ENCODE results near the gene TEDC2.
"Not testable (repeated sequence)": the region's sequence is repeated elsewhere in the genome, so short reads cannot be mapped to it uniquely, and the experiment has no call there.

TEDC2 gene

DNA sequence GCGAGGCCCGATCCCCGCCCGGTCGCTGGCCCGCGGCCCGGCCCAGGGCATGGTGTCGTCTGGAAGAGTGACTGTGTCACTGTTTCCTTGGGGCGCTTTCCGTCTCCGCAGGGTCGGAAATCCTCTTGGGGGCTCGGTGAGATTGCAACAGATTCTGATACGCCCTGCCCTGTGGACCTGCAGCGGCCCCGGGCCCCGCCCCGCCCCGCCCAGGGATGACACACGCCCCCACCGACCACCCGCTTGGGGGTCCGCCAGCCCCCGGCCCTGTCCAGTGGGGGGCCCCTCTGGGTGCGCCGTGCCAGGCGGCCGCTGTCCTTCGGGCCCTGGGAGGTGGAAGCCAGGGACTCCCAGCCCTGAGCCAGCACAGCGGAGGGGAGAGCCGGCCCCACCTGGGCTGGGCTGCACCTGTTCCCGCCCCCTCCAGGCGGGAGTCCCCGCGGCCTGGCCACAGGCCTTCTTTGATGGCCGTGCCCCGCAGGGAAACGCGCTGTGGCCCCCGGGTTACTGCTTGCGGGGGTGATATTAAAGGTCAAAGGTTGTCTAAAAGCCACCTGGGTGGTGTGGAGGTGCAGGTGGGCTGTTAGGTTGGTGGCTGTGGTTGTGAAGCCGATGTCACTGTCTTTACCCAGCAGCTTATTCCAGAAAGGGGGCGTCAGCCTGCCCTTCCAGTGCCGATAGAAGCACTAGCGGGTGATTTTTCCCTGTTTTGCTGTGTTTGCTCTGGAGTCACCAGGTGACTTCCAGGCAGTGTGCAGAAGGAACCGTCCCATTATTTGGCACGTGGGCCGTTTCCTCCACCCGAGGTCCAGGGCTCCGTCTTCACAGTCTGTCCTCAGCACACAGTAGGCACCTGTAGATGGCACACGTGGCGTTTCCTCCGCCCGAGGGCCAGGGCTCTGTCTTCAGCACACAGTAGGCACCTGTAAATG, 15.8 kb downstream of the TEDC2 start:
- DNase-seq: peak in 3 of 56 donors; percentile 46 to 72 (median 51)

DNA sequence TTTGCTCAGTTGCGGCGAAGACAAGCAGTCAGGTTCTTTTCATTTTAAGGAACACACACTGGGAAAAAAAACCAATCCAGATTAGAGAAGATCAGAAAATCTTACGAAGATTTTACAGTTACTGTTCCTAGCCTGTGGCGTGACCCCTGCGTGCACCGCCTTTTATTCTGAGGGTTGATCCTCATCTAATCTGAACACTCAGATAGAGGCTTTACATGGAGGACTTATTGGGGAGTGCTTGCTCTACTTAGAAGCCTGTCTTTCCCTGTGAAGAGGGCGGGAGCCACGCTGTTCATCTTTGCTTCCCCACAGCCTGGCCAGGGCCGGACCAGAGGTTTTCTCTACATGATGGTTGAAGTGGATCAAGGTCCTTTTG, 16.4 kb downstream of the TEDC2 start:
- DNase-seq: no peak

DNA sequence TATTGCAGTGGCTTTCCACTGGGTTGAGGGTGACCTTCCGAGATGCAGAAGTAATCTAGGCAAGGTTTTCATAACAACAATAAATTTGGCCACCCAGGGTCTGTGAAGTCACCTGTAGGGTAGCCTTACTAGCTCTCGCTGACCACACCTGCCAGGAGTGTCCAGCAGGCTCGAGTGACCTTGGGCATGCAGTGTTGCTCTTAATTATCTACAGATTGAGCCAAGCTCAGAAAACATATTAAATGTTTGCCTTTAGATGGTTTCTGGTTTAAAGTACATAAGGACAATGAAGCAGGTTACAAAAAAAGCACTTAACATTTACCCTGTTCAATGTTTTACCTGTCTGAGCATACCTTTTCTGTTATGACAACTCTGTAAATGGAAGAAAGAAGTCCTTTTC, 16.8 kb downstream of the TEDC2 start:
- no peak for DNase-seq

DNA sequence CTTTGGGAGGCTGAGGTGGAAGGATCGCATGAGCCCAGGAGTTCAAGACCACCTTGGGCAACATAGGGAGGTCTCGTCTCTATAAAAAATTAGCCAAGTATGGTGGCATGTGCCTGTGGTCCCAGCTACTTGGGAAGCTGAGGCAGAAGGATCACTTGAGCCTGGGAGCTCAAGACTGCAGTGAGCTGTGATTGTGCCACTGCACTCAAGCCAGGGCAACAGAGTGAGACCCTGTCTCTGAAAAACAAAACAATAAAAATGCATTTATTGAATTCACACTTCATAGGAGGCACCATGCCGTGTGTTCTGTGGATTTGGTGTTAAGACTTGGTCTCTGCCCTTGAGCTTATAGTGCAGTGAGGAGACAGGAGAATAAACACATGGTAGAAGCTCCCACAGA, 17.4 kb downstream of the TEDC2 start:
- DNase-seq: no peak

DNA sequence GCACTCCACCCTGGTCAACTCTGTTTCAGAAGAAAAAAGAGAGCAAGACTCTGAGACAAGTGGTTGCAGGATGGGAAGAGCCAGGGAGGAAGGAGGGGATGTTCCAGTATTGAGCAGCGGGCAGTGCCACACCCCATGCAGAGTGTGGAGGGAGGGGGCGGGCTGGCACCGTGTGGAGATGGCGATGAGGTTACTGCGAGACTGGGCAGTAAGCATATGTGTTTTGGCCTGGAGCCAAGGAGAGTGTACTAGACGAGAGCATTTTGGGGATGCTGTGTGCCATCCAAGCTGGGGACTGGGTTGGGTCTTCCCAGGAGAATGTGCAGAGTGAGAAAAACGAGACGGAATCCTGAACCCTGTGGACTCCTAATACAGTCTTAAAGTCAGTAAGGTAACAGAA, 18.4 kb downstream of the TEDC2 start:
- DNase-seq: no peak

DNA sequence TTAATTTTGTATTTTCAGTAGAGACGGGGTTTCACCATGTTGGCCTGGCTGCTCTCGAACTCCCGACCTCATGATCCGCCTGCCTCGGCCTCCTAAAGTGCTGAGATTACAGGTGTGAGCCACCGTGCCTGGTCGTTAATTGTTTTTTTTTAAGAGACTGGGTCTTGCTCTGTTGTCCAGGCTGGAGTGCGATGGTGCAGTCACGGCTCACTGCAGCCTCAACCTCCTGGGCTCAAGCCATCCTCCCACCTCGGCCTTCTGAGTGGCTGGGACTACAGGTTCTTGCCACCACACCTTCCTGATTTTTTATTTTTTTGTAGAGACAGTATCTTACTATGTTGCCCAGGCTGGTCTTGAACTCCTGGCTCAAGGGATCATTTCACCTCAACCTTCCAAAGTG, 20.1 kb downstream of the TEDC2 start:
- DNase-seq: not testable (repeated sequence)

DNA sequence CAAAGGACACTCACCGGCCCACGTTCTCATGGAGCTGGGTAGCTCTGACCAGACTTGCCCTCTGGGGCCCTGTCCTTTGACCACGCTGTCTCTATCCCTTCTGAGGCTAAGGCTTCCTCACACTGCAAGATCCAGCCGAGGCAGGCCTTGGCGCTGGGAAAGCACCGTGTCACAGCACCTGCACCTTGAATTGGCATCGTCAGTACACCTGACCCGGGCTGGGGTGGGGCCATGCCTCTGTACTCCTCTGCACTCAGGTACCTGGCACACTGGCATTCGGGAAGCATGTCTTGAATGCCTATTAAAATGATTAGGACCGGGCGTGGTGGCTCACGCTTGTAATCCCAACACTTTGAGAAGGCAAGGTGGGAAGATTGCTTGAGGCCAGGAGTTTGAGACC, 21.0 kb downstream of the TEDC2 start:
- no peak for DNase-seq

DNA sequence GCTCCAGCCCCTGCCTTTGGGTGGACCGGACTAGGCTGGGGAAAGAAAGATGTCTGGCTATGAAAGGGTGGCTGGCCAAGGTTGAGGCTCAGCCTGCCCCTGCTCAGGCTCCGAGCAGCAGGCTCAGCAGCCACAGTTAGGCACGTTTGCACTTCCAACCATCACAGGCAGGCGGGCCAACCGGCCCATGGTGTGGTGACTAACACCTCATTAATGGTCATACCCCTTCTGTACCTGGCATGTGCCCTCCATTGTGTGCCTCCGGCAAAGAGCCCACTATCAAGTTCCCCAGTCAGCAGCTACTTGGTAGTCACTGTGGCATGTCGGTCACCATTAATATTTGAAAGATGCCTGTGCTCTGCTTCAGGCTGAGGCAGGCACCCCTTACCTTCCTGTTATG, 21.8 kb downstream of the TEDC2 start:
- DNase-seq: no peak

DNA sequence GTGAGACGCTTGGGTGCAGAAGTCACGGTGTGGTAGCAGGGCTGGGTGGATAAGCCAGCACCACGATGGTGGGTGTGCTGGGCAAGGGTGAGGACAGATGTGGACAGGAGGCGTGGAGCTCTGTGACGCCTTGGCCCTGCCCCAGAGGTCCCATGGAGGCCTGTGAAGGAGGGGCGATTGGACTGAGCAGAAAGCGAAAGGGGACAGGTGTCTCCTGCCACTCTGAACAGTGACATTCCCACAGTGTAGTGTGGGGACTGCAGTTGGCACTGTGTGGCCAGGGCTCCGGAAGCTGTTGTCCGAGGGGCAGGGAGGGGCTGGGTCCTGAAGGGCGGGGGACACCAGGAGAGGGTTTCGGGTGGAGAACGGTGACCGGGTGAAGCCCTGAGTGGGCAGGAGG, 22.3 kb downstream of the TEDC2 start:
- DNase-seq: no peak

DNA sequence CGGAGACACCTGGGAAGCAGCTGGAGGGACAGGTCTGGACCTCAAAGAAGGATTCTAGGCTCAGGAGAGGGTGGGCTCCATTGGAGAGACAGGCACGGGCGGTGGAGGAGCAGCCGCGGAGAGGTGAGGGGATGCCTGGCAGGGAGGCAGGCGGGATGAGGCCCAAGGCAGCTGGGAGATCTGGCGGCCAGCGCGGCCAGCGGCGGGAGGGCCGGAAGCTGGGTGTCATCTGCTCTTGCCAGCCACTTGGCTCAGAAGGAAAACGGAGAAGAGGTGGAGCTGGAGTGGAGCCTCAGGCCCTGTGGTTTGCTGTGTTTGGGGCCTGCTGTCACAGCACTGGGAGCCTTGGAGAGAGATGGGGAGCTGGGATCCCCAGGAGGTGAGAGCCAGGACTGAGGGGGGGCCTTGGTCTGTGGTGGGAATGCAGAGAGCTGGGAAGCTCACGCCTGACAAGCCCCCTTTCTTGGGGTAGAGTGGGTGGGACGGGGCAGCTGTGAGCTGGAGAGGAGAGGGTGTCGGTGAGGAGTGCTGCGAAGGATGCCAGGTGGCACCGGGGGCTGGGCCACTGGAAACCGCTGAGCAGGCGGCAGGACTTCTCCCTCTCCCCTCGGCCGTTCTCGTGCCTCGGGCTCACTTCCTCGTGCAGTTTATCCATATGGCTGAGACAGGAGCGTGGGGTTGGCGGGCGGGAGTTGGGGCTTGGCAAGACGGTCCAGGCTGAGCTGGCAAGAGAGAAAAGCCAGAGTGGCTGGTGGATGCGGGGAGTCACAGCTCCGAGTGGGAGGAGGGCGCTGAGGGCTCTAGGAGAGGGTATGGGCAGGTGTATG, 23.0 kb downstream of the TEDC2 start:
- DNase-seq: peak in 41 of 56 donors; percentile 10 to 73 (median 46)

DNA sequence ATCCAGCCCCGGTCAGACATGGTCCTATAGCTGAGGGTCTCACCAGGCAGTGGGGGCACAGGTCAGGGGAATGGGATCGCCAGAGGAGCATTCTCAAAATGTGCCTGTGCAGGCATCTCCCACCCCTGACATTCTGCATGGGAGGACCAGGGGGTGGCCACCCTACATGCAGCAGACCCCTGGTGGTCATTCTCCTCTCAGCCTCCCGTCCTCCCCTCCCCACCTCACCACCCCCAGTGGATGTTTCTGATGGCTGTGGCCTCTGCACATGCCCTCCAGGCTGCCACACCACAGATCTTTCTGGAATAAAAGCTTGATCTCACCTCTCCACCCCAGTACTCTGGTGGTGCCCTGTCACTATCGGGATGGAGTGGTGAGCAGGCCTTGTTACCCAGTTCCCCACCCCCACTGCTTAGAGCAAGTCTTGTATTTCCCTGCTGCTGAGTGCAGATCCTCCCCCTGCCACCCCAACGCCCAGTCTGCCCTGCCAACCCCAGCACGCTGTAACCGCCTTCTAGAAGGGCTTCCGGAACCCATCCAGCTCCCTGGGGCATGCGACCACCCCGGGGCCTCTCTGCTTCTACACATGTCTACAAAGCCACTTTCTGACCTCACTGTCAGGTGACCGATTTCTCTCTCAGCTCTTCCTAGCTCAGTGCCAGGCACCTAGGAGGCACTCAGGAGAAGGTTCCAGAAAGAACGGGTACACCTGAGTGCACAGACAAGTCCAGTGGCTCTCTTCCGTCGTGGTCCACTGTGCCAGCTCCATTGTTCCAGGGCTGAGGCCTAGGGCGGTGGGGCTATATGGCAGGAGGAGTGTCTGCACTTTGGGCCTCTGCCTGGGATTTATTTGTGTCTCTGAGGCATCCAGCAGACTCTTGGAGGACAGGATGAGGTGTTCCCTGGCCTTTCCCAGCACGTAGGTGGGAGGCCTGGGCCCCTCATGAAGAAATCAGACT, 24.3 kb downstream of the TEDC2 start:
- DNase-seq: no peak

DNA sequence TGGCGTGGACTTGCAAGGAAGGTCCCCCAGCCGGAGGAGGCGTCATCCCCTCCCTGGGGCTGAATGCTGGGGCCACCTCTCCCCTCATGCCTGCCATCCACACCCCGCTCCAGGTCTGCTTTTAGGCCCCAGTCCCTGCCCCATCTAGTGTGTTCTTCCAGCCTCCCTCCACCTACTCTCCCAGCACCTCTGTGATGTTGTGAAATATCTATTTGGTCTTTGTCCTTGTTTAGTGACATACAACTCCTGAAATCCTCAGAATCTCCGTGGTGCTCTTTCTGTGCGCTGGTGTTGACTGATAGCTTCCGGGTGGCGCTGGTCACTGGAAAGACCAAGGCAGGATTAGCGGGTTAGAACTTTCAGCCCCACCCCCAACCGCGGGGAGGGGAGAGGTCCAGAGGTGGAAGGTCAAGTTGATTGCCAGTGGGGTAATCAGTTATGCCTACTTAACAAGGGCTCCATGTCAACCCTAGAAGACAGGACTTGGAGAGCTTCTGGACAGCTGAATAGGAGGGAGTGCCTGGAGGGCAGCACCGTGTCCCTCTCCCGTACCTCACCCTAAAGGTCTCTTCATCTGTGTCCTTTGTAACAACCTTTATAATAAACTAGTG, 25.1 kb downstream of the TEDC2 start:
- DNase-seq: no peak

DNA sequence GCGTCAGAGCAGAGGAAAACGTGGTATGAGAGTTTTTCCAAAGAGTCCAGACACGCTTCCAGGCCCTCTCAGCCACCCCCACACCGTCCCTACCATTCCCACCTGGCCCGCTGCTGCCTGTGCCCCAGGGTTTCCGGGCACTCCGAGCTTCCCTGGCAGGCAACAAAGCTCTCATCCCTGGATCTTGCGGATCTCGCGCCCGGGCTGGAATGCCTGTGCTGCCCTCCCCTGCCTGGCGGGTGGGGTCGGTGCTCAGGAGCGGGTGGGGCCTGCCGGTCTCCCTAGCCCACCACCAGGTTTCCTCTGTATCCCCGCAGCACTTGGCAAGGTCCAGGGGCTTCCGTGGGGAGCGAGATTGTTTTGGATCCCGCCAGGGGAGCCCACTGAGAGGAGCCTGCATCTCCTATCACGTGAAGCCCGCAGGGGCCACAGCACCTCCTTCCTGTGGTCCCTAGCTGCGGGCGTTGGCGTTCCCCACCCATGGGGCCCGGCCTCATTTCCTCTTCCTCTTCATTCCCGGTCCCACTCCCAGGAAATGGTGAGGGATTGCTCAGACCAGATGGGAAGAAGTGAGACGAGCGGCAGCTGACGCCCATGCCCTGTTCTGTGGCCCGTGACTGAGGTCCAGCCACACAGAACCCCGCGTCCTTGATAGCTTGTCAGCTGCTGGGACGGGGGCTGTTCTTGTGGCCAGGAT, 26.1 kb downstream of the TEDC2 start:
- DNase-seq: no peak

DNA sequence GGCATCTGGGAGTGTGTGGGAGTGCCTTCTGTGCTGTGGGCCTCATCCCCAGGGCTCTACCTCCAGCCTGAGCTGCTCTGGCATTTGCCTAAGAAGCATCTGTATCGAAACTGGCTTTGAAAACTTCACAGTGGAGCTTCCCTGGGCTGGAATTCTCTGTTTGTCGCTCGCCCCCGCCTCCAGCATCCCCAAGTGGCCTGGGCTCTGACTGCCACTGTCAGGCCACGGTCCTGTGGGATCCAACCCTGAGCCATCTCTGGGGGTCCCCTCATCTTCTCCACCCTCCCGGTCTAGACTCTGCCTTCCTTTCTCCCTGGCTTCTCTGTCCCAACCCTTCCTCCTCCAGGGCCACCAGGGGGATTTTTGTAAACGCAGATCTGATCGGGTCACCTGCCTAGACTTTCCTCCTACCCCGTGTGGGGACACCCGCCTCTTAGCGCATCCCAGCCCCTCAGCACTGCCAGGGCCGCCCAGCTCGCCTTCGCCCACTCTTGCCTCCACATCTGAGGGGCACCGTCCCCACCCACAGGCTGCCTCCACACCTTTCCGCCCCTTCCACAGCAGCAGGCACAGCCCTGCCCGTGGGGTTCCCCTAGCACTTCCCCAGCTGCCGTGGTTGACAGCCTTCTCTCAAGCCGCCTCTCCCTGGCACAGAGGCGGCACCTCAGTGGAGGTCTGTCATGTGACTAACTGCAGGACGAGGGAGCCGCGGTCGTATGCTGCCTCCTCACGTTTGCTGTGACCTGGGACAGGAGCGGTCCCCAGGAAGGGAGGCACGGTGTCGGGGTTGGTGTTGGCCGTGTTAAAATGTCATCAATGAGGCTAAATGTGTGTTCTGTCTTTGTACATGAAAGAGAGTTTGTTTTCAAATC, 27.0 kb downstream of the TEDC2 start:
- peak in 28 of 56 donors; percentile 11 to 68 (median 35) for DNase-seq

DNA sequence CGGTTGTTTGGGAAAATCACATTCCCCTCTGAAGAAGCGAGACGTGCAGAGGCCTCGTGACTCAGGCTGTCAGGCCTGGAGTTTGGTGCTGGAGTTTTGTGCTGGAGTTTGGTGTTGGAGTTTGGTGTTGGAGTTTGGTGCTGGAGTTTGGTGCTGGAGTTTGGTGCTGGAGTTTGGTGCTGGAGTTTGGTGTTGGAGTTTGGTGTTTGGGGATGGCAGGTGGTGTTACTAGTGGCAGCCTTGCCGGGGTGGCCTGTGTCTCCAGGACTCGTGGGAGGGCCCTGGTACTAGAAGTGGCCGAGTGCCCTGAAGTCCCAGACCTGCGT, 27.6 kb downstream of the TEDC2 start:
- DNase-seq: no peak

DNA sequence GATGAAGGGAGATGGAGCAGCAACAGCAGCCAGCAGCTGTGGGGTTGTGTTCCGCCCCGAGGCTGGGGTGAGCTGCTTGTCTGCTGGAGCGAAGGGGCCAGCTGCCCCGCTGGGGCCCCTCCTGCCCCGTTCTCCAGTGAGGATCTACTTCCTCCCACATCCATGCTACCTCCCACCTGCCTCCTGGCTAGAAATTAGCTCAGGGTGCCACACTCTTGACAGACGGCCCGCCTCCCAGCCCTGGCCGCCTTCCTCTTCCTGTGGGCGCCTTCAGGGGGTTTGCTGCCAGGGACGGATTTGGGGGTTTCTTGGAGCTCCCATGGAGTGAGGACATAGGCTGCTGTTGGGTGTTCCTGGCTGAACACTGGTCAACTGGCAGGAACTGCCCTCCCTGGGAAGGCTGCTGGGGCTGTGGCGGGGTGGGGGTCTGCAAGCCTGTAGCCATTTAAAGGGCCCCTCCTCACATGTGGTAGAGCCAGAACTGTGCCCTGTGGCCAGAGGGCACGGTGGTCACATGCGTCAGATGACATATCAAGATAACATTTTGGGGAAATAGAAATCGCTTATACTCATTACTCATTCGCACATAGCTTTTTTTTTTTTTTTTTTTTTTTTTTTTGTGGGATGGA, 28.1 kb downstream of the TEDC2 start:
- no peak for DNase-seq

DNA sequence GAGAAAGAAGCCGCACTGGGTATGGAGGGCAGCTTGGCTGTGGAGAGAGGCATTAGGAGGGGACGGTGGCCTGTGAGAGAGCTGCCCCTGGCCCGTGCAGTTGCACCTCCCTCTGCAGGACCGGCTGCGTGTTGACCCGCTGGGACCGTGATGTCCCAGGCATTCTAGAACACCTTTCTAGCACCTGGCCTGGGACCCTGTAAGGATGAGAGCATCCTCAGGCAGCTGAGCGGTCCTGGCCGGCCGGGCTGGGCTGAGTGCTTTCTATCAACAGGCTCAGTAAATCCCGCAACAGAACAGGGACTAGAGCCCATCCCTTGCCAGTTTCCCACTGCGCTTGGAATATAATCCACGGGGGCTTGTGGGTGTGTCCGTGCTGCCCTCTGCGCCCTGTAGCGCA, 29.7 kb downstream of the TEDC2 start:
- no peak for DNase-seq

DNA sequence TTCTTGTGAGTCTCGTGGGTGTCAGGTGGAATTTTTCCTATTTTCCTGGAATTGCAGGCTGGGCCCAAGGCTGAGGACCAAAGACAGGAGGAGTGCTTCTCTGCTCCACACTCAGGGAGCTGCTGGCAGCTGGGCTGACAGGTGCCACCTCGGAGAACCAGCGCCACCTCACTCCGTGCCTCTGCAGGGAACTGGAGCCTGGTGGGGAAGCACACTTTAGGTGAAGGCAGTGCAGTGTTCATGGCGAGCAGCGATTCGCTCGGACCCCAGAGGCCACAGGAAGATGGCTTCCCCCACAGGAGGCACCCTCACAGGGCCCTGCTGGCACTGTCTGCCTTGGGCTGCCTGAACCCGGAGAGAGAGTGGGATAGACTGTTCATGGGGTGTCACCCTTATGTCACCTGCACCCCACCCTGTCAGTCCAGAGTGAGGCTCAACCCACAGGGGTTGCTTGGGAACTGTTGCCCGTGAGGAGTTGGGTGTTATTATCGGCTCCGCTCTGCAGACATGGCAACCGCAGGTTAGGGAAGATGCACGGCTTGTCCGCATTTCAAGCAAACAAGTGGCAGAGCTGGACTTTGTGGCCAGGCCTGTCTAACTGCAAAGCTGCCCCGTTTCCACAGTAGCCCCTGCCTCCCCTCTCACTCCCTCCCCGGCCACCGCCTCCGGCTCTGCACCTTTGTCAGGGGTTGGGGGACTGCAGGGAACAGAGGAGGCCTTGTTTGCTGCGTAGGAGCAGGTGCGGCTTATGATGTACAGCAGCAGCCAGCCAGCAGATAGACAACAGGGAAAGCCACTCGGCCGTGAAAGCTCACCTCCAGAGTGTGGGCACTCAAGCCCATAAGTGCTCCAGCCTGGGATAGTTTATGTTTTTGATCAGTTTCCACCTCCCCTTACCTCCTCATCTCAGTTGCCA, 30.5 kb downstream of the TEDC2 start:
- peak in 3 of 56 donors; percentile 15 to 50 (median 31) for DNase-seq
